Esophagus muscularis mucosa (tissue), 3 donors: ENCODE measurements around the gene PPP1R3G.

Experiments used
- POLR2AphosphoS5 ChIP-seq, 2 donors: sonication (generic); formaldehyde crosslinking; IDR thresholded peaks; one replicate each; pipeline ENCODE4 v1.6.1; 2017; ENCODE audit warnings: antibody characterized with exemption in 2 of 2
- TF ChIP-seq, protein P1 (sequence below), 3 experiments: fragments of 200-600 bp in 2 of 3; fragments of 450-650 bp in 1 of 3; sonication (generic) in 2 of 3; IDR thresholded peaks; one replicate each; pipeline ENCODE4 v1.5.1; 2017 to 2019; ENCODE audit warnings: antibody characterized with exemption in 3 of 3, mild to moderate bottlenecking in 2 of 3, moderate library complexity in 1 of 3

GRCh38 chr6:5053038-5053437 is 32.1 kb upstream of the PPP1R3G start:
- TF ChIP-seq, protein P1, sequence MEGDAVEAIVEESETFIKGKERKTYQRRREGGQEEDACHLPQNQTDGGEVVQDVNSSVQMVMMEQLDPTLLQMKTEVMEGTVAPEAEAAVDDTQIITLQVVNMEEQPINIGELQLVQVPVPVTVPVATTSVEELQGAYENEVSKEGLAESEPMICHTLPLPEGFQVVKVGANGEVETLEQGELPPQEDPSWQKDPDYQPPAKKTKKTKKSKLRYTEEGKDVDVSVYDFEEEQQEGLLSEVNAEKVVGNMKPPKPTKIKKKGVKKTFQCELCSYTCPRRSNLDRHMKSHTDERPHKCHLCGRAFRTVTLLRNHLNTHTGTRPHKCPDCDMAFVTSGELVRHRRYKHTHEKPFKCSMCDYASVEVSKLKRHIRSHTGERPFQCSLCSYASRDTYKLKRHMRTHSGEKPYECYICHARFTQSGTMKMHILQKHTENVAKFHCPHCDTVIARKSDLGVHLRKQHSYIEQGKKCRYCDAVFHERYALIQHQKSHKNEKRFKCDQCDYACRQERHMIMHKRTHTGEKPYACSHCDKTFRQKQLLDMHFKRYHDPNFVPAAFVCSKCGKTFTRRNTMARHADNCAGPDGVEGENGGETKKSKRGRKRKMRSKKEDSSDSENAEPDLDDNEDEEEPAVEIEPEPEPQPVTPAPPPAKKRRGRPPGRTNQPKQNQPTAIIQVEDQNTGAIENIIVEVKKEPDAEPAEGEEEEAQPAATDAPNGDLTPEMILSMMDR (IDR thresholded peaks at IDR 0.05): no peak
- TF ChIP-seq POLR2AphosphoS5 (IDR thresholded peaks at IDR 0.05): no peak
